SK-N-DZ (cell line): ENCODE data around the gene SLC12A2.

Source experiments
- DNase-seq: peaks from one replicate; pipeline ENCODE4 v3.0.0-alpha.2; 2015; ENCODE audit warnings: low spot score

Gene SLC12A2

DNA sequence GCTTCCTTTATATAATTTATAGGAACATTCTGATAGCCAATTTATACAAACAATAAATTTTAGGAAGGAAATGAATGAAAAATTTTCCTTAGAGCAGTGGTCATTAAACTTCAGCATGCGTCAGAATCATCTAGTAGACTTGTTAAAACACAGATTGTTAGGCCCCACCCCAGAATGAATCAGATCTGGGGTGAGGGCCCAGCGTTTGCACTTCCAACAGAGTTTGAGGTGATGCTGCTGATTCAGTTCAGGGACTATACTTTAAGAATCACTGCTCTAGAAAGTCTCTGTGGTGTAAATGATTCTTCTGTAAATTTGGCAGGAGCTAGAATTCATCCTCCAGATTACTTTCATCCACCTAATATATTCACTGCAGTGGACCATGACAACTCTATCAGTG is 80.4 kb downstream of the SLC12A2 start:
- DNase-seq = no peak

DNA sequence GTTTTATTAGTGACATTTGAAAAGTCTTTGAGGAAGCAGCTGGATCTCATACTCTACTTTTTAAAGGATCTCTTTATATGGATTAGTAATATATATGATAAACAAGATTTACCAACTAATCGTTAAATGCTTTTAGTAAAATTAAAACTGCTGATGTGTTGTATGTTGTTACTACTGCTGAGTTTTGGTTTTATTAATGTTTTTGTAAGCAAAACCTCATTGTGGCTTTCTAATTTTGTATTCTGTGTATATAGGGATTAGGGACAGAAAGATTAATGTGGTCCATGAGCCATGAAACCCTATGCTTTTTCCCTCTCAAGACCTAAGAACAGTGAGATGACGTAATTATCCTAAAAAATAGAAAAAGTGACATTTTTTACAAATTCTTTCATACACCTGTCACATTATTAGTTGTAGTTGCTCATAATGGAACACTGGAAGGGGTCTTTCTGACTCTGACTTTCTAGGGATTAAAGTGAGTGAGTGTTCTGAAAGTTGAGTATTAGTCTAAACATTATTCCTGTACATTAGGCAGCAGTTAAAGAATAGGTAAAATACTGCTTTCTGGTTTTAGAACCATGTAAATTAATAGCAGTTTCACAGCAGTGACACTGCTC is 85.9 kb downstream of the SLC12A2 start:
- no peak for DNase-seq

DNA sequence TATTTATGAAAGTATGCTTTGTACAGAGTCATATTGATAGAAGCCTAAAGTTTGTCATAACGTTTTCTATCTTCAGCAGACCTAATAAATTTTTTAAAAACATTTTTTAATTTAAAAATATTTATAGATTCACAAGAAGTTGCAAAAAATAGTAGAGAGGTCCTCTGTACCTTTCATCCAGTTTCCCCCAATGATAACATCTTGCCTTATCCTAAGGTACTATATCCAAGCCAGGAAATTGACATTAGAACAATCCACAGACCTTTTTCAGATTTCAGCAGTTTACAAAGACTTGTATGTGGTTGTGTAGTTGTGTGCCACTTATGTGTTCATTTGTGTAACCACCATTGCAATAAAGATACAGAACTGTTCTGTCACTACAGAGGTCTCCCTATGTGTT is 88.5 kb downstream of the SLC12A2 start:
- no peak for DNase-seq

DNA sequence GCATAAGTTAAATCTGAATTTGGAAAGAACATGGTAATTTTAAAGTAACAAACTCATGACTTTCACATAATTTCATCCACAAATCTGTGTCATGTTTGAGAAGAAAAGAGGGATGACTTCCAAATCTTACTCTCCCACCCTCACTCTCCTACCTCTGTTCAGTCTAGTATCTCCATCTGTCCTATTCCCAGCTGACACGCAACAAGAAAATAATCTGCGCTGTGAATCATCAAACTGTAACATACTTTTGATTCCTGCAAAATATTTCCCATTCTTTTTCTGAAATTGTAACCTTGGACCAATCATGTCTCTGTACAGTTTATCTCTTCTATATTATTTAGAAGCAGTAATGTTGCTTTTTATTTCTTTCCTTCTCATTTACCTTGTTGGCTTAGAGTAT is 91.4 kb downstream of the SLC12A2 start:
- no peak for DNase-seq

DNA sequence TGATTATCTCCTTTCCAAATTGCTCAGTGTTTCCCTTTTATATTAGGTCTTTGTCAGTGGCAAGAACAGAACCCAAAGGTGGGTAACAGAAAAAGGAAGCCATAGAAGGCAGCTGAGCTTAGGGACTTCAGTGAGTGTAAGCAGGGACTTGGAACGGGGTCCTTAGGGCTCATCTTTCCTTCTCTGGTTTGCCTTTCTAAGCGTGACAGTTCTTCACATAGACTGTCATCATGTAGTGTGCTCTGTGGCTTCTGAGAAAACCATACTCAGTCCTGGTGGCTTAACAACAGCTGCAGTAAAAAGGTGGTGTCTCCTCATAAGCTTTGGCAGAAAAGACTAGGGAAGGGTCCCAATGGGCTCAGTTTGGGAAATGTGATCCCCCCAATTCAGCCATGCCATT is 108.8 kb downstream of the SLC12A2 start:
- DNase-seq = no peak

GRCh38 chr5:128193665-128194390 is 110.3 kb downstream of the SLC12A2 start:
- DNase-seq = no peak

DNA sequence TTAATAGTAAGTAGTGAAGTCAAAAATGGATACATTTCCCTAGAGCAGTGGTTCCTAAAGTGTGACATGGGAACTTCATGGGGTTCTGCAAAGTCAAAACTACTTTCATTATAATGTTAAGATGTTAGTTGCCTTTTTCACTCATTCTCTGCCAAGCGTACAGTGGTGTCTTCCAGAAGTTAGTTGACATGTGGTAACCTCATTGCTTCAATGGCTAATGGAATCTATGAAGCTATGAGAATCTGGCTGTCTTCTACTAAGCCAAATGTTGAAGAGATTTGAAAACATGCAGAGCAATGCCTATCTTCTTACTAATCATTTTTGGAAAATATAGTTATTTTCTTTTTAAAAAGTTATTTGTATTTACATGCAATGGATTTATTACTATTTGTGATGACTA is 111.8 kb downstream of the SLC12A2 start:
- no peak for DNase-seq

GRCh38 chr5:128196080-128196479 is 112.5 kb downstream of the SLC12A2 start:
- no peak for DNase-seq

GRCh38 chr5:128196791-128197190 is 113.2 kb downstream of the SLC12A2 start:
- no peak for DNase-seq

DNA sequence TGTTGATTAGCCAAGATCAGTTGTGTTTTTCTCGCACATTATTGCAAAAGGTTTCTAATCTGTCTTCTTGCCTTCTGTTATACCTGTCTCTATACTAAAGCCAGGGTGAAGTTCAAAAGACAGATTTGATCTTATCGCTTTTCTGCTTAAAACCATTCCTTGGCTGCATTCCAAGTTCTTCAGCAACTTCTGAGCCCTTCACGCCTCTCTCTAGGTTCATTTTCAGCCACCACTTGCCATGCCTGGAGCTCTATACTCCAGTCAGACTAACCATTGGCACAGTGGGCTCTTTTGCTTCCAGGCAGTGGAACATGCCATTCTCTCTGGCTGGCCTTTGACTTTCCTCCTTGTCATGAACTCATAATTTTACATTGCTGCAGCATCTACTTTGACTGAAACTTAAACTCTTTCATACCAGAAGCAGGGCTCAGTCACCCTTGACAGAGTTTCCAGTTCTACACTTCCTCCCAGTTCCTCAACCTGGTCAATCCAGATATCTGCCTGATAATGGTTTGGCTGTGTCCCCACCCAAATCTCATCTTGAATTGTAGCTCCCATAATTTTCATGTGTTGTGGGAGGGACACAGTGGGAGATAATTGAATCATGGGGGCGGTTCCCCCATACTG is 114.4 kb downstream of the SLC12A2 start:
- no peak for DNase-seq

- DNase-seq = no peak
These were observed 115.5 kb downstream of the SLC12A2 start for GRCh38 chr5:128199104-128199503.

DNA sequence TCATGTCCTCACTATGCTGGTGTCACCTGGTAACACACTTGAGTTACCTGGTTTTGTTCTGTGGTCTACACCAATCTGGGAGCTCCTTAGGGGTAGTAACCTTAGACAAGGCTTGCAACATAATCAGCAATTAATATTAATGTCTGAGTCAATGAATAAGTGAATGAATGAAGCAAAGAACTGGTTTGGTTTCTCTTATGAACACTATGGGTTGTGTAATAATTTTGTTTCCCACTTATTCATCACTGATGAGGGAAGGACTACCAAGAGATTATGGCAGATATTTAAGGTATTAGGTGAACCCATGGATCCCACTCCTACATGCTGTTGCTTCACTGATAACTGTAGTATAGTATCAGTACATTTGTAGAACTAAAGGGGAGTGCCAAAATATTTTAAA is 116.0 kb downstream of the SLC12A2 start:
- DNase-seq = no peak

DNA sequence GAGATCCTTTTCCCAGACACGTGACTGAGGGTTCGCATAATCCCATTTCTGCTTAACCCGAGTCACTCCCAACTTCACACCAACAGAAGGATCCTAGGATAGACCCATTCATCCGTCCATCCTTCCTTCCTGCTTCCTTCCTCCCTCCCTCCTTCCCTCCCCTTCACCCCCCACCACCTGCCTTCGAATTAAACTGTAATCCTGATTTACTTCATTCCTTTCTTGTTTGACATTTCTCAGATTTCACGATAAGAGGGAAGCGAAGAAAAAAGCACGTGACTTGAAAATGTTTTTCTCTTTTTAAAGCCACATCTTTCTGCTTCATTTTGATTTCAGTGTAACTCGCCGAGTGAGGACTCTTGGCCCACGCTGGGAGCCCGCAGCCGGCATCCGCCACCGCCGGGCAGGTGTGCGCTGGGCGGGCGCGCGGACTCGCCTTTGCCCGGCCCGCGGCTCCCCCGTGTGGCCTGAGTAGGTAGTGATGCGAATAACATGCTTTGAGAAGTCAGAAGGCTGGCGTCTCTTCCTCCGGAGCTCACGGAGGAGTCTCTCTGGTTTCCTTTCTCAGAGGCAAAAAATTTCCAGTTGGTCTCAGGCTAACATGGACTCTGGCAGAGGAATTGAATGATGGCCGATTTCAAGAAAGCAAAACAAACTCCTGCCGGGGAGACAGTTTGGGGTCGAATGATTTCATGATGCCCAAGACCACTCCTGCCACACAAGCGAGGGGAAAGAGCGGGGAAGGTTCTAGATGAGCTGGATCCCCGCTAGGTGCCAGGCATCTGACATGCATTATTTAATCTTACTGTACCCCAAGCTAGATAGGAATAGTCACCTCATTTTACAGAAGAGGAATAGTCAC is 117.7 kb downstream of the SLC12A2 start:
- peak; percentile 68 for DNase-seq

GRCh38 chr5:128202320-128202719 is 118.8 kb downstream of the SLC12A2 start:
- no peak for DNase-seq

DNA sequence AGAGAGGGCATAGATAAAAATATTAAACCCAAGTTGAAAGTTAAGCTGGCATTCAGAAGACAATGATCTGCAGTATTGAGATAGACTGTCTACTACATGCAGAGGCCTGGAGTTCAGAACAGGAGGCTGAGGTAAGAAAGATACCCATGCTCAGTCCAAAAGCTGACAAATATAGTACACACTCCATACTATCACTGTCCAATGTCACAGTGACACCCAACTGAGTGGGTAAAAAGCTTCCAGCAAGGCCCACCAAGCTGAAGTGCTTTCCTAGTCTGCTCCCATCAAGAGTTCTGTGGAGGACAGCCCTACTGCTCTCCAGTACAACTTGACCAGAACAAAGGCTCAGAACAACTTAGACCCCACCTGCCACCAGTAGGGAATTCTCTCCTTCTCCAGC is 124.9 kb downstream of the SLC12A2 start:
- DNase-seq = no peak

- no peak for DNase-seq
These were observed 128.7 kb downstream of the SLC12A2 start for GRCh38 chr5:128212191-128212806.

- DNase-seq = peak; percentile 62
These were observed 129.8 kb downstream of the SLC12A2 start for GRCh38 chr5:128213340-128213739.

GRCh38 chr5:128213833-128214232 is 130.3 kb downstream of the SLC12A2 start:
- DNase-seq = no peak

GRCh38 chr5:128216285-128216684 is 132.7 kb downstream of the SLC12A2 start:
- DNase-seq = no peak

DNA sequence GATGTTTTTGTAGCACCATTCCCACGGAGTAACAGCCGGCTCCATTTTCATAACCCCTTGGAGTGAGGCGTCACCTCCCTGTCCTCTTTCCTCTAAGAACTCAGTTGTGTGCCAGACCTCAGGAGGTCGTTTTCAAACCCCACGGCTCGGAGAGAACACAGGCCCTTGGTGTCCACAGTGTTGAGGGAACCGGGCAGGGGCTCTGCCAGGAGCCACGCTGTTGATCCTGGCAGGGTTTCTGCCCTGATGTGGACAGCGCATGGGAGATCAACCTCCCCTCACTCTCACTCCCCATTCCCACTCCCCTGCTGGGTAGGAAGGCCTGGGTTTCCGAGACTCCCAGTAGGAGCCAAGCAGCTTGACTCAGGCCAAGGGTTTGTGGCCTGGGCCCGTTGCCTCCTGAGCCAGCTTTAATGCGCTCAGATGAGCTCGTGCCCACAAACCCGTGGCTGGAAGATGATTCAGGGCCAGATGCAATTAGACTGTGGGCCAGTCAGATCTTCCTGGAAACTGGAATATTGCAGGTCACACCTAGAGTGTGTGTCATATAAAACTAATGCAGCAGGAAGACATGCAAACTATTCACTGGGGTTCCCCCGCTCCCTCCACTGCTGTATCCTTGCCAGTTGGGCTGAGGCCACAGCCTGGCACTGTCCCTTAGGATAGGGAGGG is 133.4 kb downstream of the SLC12A2 start:
- DNase-seq = no peak

- no peak for DNase-seq
These were observed 137.3 kb downstream of the SLC12A2 start for GRCh38 chr5:128220841-128221240.
